Left kidney (tissue), 2 donors: ENCODE results near the gene KRT33B. TPM values are rescaled to one million over a fixed set of nuclear protein-coding genes. Genes with fewer than 3 reads are reported as not detected.

Experiments
- DNase-seq: peaks from one replicate; pipeline ENCODE4 v3.0.0-alpha.2; 2013
- polyA plus RNA-seq: library from polyadenylated mRNA; unstranded; fragments of 120-200 nt; gene quantifications from one replicate; pipeline ENCODE4 v1.2.1, GENCODE V29; 2013; ENCODE audit not compliant: insufficient read length

KRT33B gene
- polyA plus RNA-seq, 1 donor = not detected

- DNase-seq = no peak
Measured at GRCh38 chr17:41325126-41325525, 44.5 kb downstream of the KRT33B start.

GRCh38 chr17:41324180-41325075 lies 45.2 kb downstream of the KRT33B start:
- DNase-seq = no peak

- DNase-seq = no peak
Measured at GRCh38 chr17:41322903-41323895, 46.4 kb downstream of the KRT33B start.

GRCh38 chr17:41322094-41322902 lies 47.3 kb downstream of the KRT33B start:
- DNase-seq = peak; percentile 56

GRCh38 chr17:41318231-41318630 lies 51.4 kb downstream of the KRT33B start:
- DNase-seq = no peak

GRCh38 chr17:41315814-41316445 lies 53.7 kb downstream of the KRT33B start:
- peak; percentile 8 for DNase-seq

- DNase-seq = no peak
Measured at GRCh38 chr17:41315204-41315794, 54.3 kb downstream of the KRT33B start, which contains the start of gene KRTAP17-1. TSS of gene KRTAP17-1 (minus strand) at chr17:41315710. CDS start at chr17:41315650, 60 bp downstream.

Other genes starting within 250 kb of the KRT33B start
- not detected for gene KRTAP4-12, start 245.6 kb downstream of the KRT33B start, polyA plus RNA-seq
- gene KRTAP4-6, start 229.3 kb downstream of the KRT33B start, polyA plus RNA-seq = not detected
- not detected for gene KRTAP4-5, start 220.0 kb downstream of the KRT33B start, polyA plus RNA-seq
- gene KRTAP4-4, start 209.1 kb downstream of the KRT33B start, polyA plus RNA-seq = not detected
- gene KRTAP4-3, start 201.6 kb downstream of the KRT33B start, polyA plus RNA-seq = not detected
- gene KRTAP4-2, start 191.6 kb downstream of the KRT33B start, polyA plus RNA-seq = not detected
- gene KRTAP4-1, start 184.9 kb downstream of the KRT33B start, polyA plus RNA-seq = not detected
- not detected for gene KRTAP9-1, start 179.9 kb downstream of the KRT33B start, polyA plus RNA-seq
- gene KRTAP9-2, start 143.2 kb downstream of the KRT33B start, polyA plus RNA-seq = not detected
- not detected for gene KRTAP9-3, start 137.4 kb downstream of the KRT33B start, polyA plus RNA-seq
- gene KRTAP9-8, start 131.8 kb downstream of the KRT33B start, polyA plus RNA-seq = not detected
- not detected for gene KRTAP9-4, start 120.1 kb downstream of the KRT33B start, polyA plus RNA-seq
- gene KRTAP9-9, start 114.4 kb downstream of the KRT33B start, polyA plus RNA-seq = not detected
- gene KRTAP9-6, start 104.4 kb downstream of the KRT33B start, polyA plus RNA-seq = 0.42 TPM
- gene KRTAP9-7, start 94.1 kb downstream of the KRT33B start, polyA plus RNA-seq = not detected
- not detected for gene KRTAP29-1, start 67.0 kb downstream of the KRT33B start, polyA plus RNA-seq
- not detected for gene KRTAP16-1, start 60.5 kb downstream of the KRT33B start, polyA plus RNA-seq
- not detected for gene KRTAP17-1, start 54.1 kb downstream of the KRT33B start, polyA plus RNA-seq
- not detected for gene KRT33A, start 19.0 kb downstream of the KRT33B start, polyA plus RNA-seq
- not detected for gene KRT34, start 12.5 kb upstream of the KRT33B start, polyA plus RNA-seq
- not detected for gene KRT31, start 27.8 kb upstream of the KRT33B start, polyA plus RNA-seq
- gene KRT37, start 54.8 kb upstream of the KRT33B start, polyA plus RNA-seq = not detected
- gene KRT38, start 71.2 kb upstream of the KRT33B start, polyA plus RNA-seq = not detected
- not detected for gene KRT32, start 97.6 kb upstream of the KRT33B start, polyA plus RNA-seq
- not detected for gene KRT35, start 111.3 kb upstream of the KRT33B start, polyA plus RNA-seq
- gene KRT36, start 120.1 kb upstream of the KRT33B start, polyA plus RNA-seq = not detected
- 0.25 TPM for gene KRT13, start 135.8 kb upstream of the KRT33B start, polyA plus RNA-seq
- 1.8 TPM for gene KRT15, start 149.1 kb upstream of the KRT33B start, polyA plus RNA-seq
- 142 TPM for gene KRT19, start 158.5 kb upstream of the KRT33B start, polyA plus RNA-seq
- gene KRT9, start 202.2 kb upstream of the KRT33B start, polyA plus RNA-seq = not detected
- not detected for gene KRT14, start 217.1 kb upstream of the KRT33B start, polyA plus RNA-seq
- not detected for gene KRT16, start 243.0 kb upstream of the KRT33B start, polyA plus RNA-seq